SK-N-SH treated with all-trans-retinoic acid at 6 μM for 48 hours (cell line): ENCODE data around the gene RASA3.

ENCODE experiments used
- ARNTL ChIP-seq: fragments of 450-650 bp; formaldehyde crosslinking; IDR thresholded peaks from 2 replicates; pipeline ENCODE4 v1.5.0; 2020; ENCODE audit warnings: low read depth, mild to moderate bottlenecking, moderate library complexity, borderline replicate concordance
- CREB5 ChIP-seq: fragments of 250-450 bp; sonication (Bioruptor Pico); IDR thresholded peaks from 2 replicates; pipeline ENCODE4 v1.5.1; 2020; ENCODE audit warnings: low read depth, mild to moderate bottlenecking, moderate library complexity
- CSDC2 ChIP-seq: fragments of 250-450 bp; sonication (Bioruptor Pico); IDR thresholded peaks from 2 replicates; pipeline ENCODE4 v1.5.0; 2020; ENCODE audit warnings: mild to moderate bottlenecking, moderate library complexity
- PPARA ChIP-seq: fragments of 250-450 bp; sonication (Bioruptor Pico); IDR thresholded peaks from 2 replicates; pipeline ENCODE4 v1.5.0; 2020; ENCODE audit warnings: mild to moderate bottlenecking, borderline replicate concordance
- RARB ChIP-seq: fragments of 250-450 bp; sonication (Bioruptor Pico); IDR thresholded peaks from 2 replicates; pipeline ENCODE4 v1.8.0; 2021; ENCODE audit warnings: mild to moderate bottlenecking, moderate library complexity
- SNAI2 ChIP-seq: fragments of 250-450 bp; sonication (Bioruptor Pico); IDR thresholded peaks from 2 replicates; pipeline ENCODE4 v1.5.0; 2020; ENCODE audit warnings: mild to moderate bottlenecking, moderate library complexity
- ZFP3 ChIP-seq: fragments of 250-450 bp; sonication (Bioruptor Pico); IDR thresholded peaks from 2 replicates; pipeline ENCODE4 v1.5.0; 2020; ENCODE audit warnings: mild to moderate bottlenecking, moderate library complexity
- TF ChIP-seq, protein P1 (sequence below): fragments of 250-450 bp; sonication (Bioruptor Pico); IDR thresholded peaks from 2 replicates; pipeline ENCODE4 v1.8.0; 2020; ENCODE audit warnings: mild to moderate bottlenecking, moderate library complexity, borderline replicate concordance

GRCh38 chr13:114069376-114070097 lies 62.9 kb downstream of the RASA3 start:
- TF ChIP-seq ARNTL (CRISPR knock-in tag), result no peak
- TF ChIP-seq CSDC2 (CRISPR knock-in tag), result no peak
- no peak for TF ChIP-seq PPARA (CRISPR knock-in tag)
- TF ChIP-seq, protein P1, sequence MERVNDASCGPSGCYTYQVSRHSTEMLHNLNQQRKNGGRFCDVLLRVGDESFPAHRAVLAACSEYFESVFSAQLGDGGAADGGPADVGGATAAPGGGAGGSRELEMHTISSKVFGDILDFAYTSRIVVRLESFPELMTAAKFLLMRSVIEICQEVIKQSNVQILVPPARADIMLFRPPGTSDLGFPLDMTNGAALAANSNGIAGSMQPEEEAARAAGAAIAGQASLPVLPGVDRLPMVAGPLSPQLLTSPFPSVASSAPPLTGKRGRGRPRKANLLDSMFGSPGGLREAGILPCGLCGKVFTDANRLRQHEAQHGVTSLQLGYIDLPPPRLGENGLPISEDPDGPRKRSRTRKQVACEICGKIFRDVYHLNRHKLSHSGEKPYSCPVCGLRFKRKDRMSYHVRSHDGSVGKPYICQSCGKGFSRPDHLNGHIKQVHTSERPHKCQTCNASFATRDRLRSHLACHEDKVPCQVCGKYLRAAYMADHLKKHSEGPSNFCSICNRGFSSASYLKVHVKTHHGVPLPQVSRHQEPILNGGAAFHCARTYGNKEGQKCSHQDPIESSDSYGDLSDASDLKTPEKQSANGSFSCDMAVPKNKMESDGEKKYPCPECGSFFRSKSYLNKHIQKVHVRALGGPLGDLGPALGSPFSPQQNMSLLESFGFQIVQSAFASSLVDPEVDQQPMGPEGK (CRISPR knock-in tag), result no peak
- TF ChIP-seq SNAI2 (CRISPR knock-in tag), result no peak
- TF ChIP-seq CREB5 (CRISPR knock-in tag), result no peak
- TF ChIP-seq RARB, result no peak
- no peak for TF ChIP-seq ZFP3 (CRISPR knock-in tag)
